MCF 10A (cell line): ENCODE measurements around the gene GTF2E1. TPM values are rescaled to one million over a fixed set of nuclear protein-coding genes. Genes with fewer than 3 reads are reported as not detected.

ENCODE experiments used
- BruUV-seq: library from RNA; stranded (reverse); fragments of 400-500 nt; replicated peaks from 2 replicates; lab custom pipeline; 2021; lab: Mats Ljungman, UMichigan
- CTCF ChIA-PET: fragments of 300-600 bp; sonication (Branson Sonifier 250); formaldehyde crosslinking; extraction: SDS; loops from one replicate; lab custom pipeline; 2021; ENCODE audit warnings: antibody characterized with exemption, inconsistent platforms; lab: Yijun Ruan, JAX
- POLR2A ChIA-PET: fragments of 300-600, 350-650 bp; sonication (Branson Sonifier 250); formaldehyde crosslinking; extraction: SDS; loops from one replicate; lab custom pipeline; 2020; ENCODE audit warnings: antibody characterized with exemption, inconsistent platforms; lab: Yijun Ruan, JAX
- DNase-seq: peaks from one replicate; pipeline ENCODE4 v3.0.0-alpha.2; 2018; ENCODE audit not compliant: unreplicated experiment
- H3K27ac Mint-ChIP-seq: one replicate; pipeline ENCODE4 v1.8.0; 2022; ENCODE audit warnings: mild to moderate bottlenecking, low read depth, mixed read lengths; ENCODE audit not compliant: unreplicated experiment
- H3K27me3 Mint-ChIP-seq: one replicate; pipeline ENCODE4 v1.8.0; 2022; ENCODE audit warnings: mixed read lengths; ENCODE audit not compliant: insufficient read depth, unreplicated experiment
- H3K36me3 Mint-ChIP-seq: one replicate; pipeline ENCODE4 v1.8.0; 2022; ENCODE audit warnings: mild to moderate bottlenecking, moderate library complexity, mixed read lengths; ENCODE audit not compliant: insufficient read depth, unreplicated experiment
- H3K4me1 Mint-ChIP-seq: one replicate; pipeline ENCODE4 v1.8.0; 2022; ENCODE audit warnings: mixed read lengths; ENCODE audit not compliant: insufficient read depth, unreplicated experiment
- H3K4me3 Mint-ChIP-seq: one replicate; pipeline ENCODE4 v1.8.0; 2022; ENCODE audit warnings: mild to moderate bottlenecking, moderate library complexity, mixed read lengths; ENCODE audit not compliant: unreplicated experiment
- H3K9me3 Mint-ChIP-seq: one replicate; pipeline ENCODE4 v1.8.0; 2022; ENCODE audit warnings: mixed read lengths; ENCODE audit not compliant: unreplicated experiment
- intact Hi-C: fragments of 100-400 bp; cut with micrococcal nuclease; formaldehyde crosslinking; loops from 2 replicates; pipeline ENCODE4 v1.14.1; 2022
- total RNA-seq: library from RNA; stranded (reverse); gene quantifications from 2 replicates; pipeline ENCODE4 v1.2.3, GENCODE V29; 2022
- TF ChIP-seq, protein P1 (sequence below): fragments of 200-600 bp; IDR thresholded peaks from one replicate; pipeline ENCODE4 v1.8.0; 2022; ENCODE audit warnings: antibody characterized with exemption, mild to moderate bottlenecking; ENCODE audit not compliant: unreplicated experiment

GTF2E1 gene
- total RNA-seq, 1 experiment from 2014 or later, result 18.0 TPM

- ChIA-PET POLR2A (no interaction called here), CTCF (interaction anchor here (0.8 to 5.2 kb wide), 10 partner anchors 13 to 667 kb away, joined by 3 to 111 read pairs (median 20); no protein-coding TSS in a partner anchor)
- no TSS peak for BruUV-seq
- Mint-ChIP-seq H3K4me3 (no peak overlapping the region), H3K27ac (no peak overlapping the region), H3K9me3 (no peaks in the 10 kb centered on the region), H3K4me1 (peaks cover 8% of the 10 kb centered on the region), H3K27me3 (no peaks in the 10 kb centered on the region), H3K36me3 (no peaks in the 10 kb centered on the region)
- intact Hi-C loops, result loop anchor here (1.0 to 5.0 kb wide), 4 partner anchors 173 to 554 kb away; no protein-coding TSS in a partner anchor
- no peak for DNase-seq
- TF ChIP-seq, protein P1, sequence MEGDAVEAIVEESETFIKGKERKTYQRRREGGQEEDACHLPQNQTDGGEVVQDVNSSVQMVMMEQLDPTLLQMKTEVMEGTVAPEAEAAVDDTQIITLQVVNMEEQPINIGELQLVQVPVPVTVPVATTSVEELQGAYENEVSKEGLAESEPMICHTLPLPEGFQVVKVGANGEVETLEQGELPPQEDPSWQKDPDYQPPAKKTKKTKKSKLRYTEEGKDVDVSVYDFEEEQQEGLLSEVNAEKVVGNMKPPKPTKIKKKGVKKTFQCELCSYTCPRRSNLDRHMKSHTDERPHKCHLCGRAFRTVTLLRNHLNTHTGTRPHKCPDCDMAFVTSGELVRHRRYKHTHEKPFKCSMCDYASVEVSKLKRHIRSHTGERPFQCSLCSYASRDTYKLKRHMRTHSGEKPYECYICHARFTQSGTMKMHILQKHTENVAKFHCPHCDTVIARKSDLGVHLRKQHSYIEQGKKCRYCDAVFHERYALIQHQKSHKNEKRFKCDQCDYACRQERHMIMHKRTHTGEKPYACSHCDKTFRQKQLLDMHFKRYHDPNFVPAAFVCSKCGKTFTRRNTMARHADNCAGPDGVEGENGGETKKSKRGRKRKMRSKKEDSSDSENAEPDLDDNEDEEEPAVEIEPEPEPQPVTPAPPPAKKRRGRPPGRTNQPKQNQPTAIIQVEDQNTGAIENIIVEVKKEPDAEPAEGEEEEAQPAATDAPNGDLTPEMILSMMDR, result no peak
Observed at GRCh38 chr3:120795959-120796358, 53.4 kb downstream of the GTF2E1 start.

- Mint-ChIP-seq H3K4me3 (no peak overlapping the region), H3K9me3 (no peaks in the 10 kb centered on the region), H3K27ac (no peak overlapping the region), H3K4me1 (peaks cover 4% of the 10 kb centered on the region), H3K36me3 (no peaks in the 10 kb centered on the region), H3K27me3 (no peaks in the 10 kb centered on the region)
- BruUV-seq, result no TSS peak
- CTCF ChIA-PET, result interaction anchor here (0.8 to 1.7 kb wide), 3 partner anchors 229 to 734 kb away, joined by 3 to 7 read pairs (median 3); no protein-coding TSS in a partner anchor
- TF ChIP-seq, protein P1, result no peak
- DNase-seq, result no peak
- intact Hi-C loops, result loop anchor here (5.0 kb wide), 1 partner anchor 555 kb away; no protein-coding TSS in a partner anchor
- POLR2A ChIA-PET, result no interaction called here
Observed at GRCh38 chr3:120796976-120797375, 54.4 kb downstream of the GTF2E1 start.

- no peaks in the 10 kb centered on the region for H3K4me1 Mint-ChIP-seq
- intact Hi-C loops, result loop anchor here (5.0 kb wide), 1 partner anchor 556 kb away; no protein-coding TSS in a partner anchor
- no peak overlapping the region for H3K4me3 Mint-ChIP-seq
- ChIA-PET POLR2A (no interaction called here), CTCF (interaction anchor here (0.6 to 1.8 kb wide), 5 partner anchors 15 to 733 kb away, joined by 3 to 7 read pairs (median 5); no protein-coding TSS in a partner anchor)
- no peak overlapping the region for H3K27ac Mint-ChIP-seq
- no peaks in the 10 kb centered on the region for H3K27me3 Mint-ChIP-seq
- no peak for DNase-seq
- H3K36me3 Mint-ChIP-seq, result no peaks in the 10 kb centered on the region
- BruUV-seq, result no TSS peak
- no peaks in the 10 kb centered on the region for H3K9me3 Mint-ChIP-seq
- TF ChIP-seq, protein P1, result no peak
Observed at GRCh38 chr3:120797857-120798256, 55.3 kb downstream of the GTF2E1 start.

- intact Hi-C loops, result loop anchor here (5.0 kb wide), 1 partner anchor 556 kb away; no protein-coding TSS in a partner anchor
- H3K27me3 Mint-ChIP-seq, result no peaks in the 10 kb centered on the region
- no peak overlapping the region for H3K27ac Mint-ChIP-seq
- no TSS peak for BruUV-seq
- no peaks in the 10 kb centered on the region for H3K4me1 Mint-ChIP-seq
- ChIA-PET CTCF (interaction anchor here (0.6 to 1.8 kb wide), 4 partner anchors 126 to 525 kb away, joined by 3 to 7 read pairs (median 5); no protein-coding TSS in a partner anchor), POLR2A (no interaction called here)
- H3K9me3 Mint-ChIP-seq, result no peaks in the 10 kb centered on the region
- no peak for DNase-seq
- no peak overlapping the region for H3K4me3 Mint-ChIP-seq
- H3K36me3 Mint-ChIP-seq, result no peaks in the 10 kb centered on the region
- TF ChIP-seq, protein P1, result no peak
Observed at GRCh38 chr3:120798346-120798745, 55.8 kb downstream of the GTF2E1 start.
